Measurements from ENCODE around the gene PEX16. TPM values are rescaled to one million over a fixed set of nuclear protein-coding genes. Genes with fewer than 3 reads are reported as not detected.

The PEX16 gene
- total and polyA plus RNA-seq, 2 of the 13 experiments (the other 11 are each of a cell fraction or from before 2014, with no cell fraction given) = 12.5 to 21.8 TPM

DNA sequence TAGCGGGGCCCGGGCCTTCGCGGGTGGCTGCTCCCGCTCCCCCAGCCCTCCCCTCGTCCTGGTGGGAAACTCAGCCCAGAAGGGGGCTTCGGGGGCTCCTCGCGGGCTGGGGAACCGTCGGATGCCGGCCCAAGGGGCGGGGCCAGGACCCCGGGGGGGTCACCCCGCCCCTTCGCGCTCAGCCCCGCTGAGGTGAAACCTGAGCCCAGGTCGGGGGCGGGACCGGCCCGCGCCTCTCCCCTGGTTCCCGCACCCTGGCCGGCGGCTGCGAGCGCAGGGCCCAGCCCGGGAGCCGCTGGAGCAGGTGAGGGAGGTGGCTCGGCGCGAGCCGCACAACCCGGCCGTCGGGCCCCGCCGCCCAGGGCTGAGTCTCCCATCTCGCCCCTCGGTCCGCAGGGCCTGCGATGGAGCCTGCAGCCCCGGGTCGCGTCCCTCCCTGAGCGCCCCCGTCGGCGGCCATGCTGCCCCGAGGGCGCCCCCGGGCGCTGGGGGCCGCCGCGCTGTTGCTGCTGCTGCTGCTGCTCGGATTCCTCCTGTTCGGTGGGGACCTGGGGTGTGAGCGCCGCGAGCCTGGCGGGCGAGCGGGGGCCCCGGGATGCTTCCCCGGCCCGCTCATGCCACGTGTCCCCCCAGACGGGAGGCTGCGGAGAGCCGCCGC, 4.9 kb upstream of the PEX16 start, which contains the start of gene LARGE2 (continued):
- TF ChIP-seq, protein P1, sequence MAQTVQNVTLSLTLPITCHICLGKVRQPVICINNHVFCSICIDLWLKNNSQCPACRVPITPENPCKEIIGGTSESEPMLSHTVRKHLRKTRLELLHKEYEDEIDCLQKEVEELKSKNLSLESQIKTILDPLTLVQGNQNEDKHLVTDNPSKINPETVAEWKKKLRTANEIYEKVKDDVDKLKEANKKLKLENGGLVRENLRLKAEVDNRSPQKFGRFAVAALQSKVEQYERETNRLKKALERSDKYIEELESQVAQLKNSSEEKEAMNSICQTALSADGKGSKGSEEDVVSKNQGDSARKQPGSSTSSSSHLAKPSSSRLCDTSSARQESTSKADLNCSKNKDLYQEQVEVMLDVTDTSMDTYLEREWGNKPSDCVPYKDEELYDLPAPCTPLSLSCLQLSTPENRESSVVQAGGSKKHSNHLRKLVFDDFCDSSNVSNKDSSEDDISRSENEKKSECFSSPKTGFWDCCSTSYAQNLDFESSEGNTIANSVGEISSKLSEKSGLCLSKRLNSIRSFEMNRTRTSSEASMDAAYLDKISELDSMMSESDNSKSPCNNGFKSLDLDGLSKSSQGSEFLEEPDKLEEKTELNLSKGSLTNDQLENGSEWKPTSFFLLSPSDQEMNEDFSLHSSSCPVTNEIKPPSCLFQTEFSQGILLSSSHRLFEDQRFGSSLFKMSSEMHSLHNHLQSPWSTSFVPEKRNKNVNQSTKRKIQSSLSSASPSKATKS (CRISPR knock-in tag; IDR thresholded peaks at IDR 0.05) = no peak
- TF ChIP-seq SAFB2 (CRISPR knock-in tag; IDR thresholded peaks at IDR 0.05; ENCODE audit: borderline replicate concordance, low read depth) = no peak
- TF ChIP-seq POLR2A (IDR thresholded peaks at IDR 0.05; ENCODE audit: insufficient read depth in 1 of 2, low read depth in 2 of 2, low read length in 2 of 2) = peak in 1 of 2 experiments; percentile 20; a peak in 1 of 4 replicates
- TF ChIP-seq KDM3A (CRISPR knock-in tag; IDR thresholded peaks at IDR 0.05; ENCODE audit: low read depth) = no peak
- no peak for TF ChIP-seq CENPX (CRISPR knock-in tag; IDR thresholded peaks at IDR 0.05)
- TF ChIP-seq SOX5 (CRISPR knock-in tag; IDR thresholded peaks at IDR 0.05; ENCODE audit: borderline replicate concordance) = no peak
- TF ChIP-seq, protein P2, sequence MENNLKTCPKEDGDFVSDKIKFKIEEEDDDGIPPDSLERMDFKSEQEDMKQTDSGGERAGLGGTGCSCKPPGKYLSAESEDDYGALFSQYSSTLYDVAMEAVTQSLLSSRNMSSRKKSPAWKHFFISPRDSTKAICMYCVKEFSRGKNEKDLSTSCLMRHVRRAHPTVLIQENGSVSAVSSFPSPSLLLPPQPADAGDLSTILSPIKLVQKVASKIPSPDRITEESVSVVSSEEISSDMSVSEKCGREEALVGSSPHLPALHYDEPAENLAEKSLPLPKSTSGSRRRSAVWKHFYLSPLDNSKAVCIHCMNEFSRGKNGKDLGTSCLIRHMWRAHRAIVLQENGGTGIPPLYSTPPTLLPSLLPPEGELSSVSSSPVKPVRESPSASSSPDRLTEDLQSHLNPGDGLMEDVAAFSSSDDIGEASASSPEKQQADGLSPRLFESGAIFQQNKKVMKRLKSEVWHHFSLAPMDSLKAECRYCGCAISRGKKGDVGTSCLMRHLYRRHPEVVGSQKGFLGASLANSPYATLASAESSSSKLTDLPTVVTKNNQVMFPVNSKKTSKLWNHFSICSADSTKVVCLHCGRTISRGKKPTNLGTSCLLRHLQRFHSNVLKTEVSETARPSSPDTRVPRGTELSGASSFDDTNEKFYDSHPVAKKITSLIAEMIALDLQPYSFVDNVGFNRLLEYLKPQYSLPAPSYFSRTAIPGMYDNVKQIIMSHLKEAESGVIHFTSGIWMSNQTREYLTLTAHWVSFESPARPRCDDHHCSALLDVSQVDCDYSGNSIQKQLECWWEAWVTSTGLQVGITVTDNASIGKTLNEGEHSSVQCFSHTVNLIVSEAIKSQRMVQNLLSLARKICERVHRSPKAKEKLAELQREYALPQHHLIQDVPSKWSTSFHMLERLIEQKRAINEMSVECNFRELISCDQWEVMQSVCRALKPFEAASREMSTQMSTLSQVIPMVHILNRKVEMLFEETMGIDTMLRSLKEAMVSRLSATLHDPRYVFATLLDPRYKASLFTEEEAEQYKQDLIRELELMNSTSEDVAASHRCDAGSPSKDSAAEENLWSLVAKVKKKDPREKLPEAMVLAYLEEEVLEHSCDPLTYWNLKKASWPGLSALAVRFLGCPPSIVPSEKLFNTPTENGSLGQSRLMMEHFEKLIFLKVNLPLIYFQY (CRISPR knock-in tag; IDR thresholded peaks at IDR 0.05; ENCODE audit: borderline replicate concordance) = no peak
- TF ChIP-seq, protein P3, sequence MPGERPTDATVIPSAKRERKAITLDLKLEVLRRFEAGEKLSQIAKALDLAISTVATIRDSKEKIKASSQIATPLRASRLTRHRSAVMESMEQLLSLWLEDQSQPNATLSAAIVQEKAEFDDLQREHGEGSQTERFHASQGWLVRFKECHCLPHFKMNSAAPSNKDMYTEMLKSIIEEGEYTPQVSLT (CRISPR knock-in tag; IDR thresholded peaks at IDR 0.05; ENCODE audit: borderline replicate concordance, low read depth) = no peak
- no peak for TF ChIP-seq ELF1 (CRISPR knock-in tag; IDR thresholded peaks at IDR 0.05)
- TF ChIP-seq, protein P4, sequence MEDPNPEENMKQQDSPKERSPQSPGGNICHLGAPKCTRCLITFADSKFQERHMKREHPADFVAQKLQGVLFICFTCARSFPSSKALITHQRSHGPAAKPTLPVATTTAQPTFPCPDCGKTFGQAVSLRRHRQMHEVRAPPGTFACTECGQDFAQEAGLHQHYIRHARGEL (CRISPR knock-in tag; IDR thresholded peaks at IDR 0.05) = no peak
- no peak for TF ChIP-seq SUZ12 (IDR thresholded peaks at IDR 0.05; ENCODE audit: low read depth, low read length)
- no peak for TF ChIP-seq ZFP90 (CRISPR knock-in tag; IDR thresholded peaks at IDR 0.05; ENCODE audit: borderline replicate concordance)
- peak; percentile 39; the same call in 1 of the 2 replicates for TF ChIP-seq TAF1 (CRISPR knock-in tag; IDR thresholded peaks at IDR 0.05)
